CD1c-positive myeloid dendritic cell (primary cell): ENCODE results near the gene MAP4K4.

Source experiments
- DNase-seq: peaks from one replicate; pipeline ENCODE4 v3.0.0-alpha.2; 2016; ENCODE audit errors: extremely low spot score

MAP4K4 gene

GRCh38 chr2:101833890-101834523, 136.5 kb downstream of the MAP4K4 start:
- no peak for DNase-seq

GRCh38 chr2:101837354-101837753, 139.8 kb downstream of the MAP4K4 start:
- no peak for DNase-seq

DNA sequence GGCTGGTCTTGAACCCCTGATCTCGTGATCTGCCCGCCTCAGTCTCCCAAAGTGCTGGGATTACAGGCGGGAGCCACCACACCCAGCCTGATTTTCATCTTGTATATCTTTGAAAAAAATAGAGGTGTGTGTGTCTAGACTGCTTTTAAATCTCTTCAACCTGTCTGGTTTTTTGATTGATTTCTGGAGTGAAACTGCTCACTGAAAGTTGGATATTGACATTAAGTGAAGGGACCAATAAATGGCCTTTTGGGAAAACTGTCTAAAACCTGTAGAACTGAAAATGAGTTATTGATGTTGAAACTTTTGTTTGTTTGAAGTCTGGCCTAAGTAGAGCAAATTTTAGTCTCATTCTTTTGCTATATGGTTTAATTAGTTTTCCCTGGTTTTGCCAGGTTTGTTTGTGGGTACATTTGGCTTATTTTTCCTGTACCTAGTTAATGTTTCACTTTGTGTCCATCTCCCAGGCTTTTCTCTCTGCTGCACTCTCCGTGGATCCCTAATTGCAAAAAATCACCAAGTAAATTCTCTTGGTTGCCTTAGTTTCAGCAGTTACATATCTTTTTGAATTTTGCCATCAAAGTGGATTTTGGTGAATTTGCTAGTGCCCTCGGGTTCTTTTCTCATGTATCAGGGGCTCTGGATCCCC, 144.3 kb downstream of the MAP4K4 start:
- no peak for DNase-seq

DNA sequence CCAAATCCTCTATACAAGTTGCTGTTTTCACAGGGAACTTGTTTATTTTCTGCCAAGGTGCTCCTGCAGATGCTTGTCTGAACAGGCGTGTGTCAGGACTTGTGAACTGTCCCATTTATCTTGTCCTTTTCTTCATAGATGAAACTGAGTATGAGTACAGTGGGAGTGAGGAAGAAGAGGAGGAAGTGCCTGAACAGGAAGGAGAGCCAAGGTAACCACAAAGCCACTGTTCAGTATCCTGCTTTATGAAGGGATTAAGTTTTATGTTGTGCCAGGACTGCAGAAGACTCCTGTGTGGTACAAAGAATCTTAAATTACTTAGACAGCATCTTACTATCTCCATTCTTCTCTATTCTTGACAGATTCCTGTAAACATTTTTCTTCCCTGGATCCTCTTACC, 145.0 kb downstream of the MAP4K4 start:
- no peak for DNase-seq

GRCh38 chr2:101843048-101843447, 145.5 kb downstream of the MAP4K4 start:
- no peak for DNase-seq

DNA sequence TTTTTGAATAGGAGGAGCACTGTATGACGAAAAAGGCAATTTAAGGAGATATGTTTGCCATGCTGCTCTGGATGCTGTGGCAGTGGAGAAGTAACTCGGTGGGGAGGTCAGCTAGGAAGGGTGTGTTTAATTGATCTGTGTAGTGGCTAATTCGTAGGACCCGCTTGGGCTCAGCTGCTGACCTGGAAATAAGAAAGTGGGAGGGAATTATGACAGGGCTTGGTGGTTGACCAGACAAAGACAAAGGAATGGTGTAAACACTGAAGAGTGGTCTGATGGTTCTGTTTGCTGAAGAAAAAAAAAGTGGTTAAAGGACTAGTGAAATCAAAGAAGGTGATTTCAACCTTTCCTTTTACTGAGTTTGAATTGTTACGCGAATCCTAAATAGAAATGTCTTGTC, 146.0 kb downstream of the MAP4K4 start:
- no peak for DNase-seq

- DNase-seq = no peak
Observed at GRCh38 chr2:101844055-101844635, 146.6 kb downstream of the MAP4K4 start.

GRCh38 chr2:101846973-101847372, 149.5 kb downstream of the MAP4K4 start:
- DNase-seq = no peak

GRCh38 chr2:101847661-101848339, 150.3 kb downstream of the MAP4K4 start:
- no peak for DNase-seq

GRCh38 chr2:101848769-101849410, 151.4 kb downstream of the MAP4K4 start:
- no peak for DNase-seq

DNA sequence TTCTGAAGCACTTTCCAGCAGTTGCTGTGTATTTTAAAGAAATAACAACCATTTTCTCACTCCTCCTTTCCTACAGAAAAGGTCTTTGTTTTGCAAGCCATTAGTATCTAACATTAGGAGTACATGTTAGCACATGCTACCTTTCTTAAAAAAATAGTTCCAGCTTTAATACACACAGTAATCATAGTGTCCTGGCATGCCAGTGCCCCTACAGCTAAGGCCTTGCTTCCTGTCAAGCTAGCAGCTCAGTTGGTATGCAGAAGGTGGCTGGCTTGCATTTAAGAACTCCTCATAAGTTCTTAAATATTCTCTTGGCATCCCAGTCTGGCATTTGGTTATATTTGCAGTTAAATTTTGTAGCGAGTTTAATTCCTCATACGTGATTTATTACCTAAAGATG, 152.9 kb downstream of the MAP4K4 start:
- DNase-seq = no peak

DNA sequence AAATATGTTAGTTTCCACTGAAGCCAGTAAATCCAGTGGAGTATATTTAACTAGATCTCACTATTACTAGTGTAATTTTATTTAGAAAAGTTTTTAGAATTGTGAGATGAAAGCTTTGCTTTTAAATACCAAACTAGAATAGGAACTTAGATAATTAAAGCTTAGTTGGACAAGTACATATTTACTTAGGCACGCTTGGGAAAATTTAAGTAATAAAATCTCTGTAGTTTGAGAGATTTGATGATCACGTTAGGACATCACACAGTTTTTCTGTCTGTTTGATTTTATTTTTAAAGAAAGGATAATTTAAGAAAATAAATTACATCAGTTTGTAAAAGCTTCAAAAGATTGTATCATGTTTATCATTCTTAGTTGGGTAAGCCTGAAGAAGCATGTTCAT, 153.5 kb downstream of the MAP4K4 start:
- DNase-seq = no peak

DNA sequence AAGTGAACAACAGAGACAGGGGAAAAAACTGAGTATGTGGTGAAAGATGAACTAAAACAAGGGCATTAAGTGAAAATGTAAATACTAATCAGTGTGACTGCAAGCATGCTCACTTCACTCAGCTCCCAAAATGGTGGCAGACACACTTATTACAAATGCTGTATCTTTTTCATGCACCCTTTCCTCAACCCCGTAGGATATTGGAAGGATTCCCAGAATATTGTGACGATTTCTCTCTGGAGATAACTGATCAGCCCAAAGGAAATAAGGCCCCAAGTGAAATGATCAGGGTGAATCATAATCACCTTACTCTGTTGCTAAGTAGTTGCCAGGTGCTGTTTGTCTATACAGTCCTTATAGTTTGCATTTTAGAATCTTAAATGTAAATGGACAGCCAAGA, 155.3 kb downstream of the MAP4K4 start:
- no peak for DNase-seq

GRCh38 chr2:101854877-101855276, 157.4 kb downstream of the MAP4K4 start:
- DNase-seq = no peak

DNA sequence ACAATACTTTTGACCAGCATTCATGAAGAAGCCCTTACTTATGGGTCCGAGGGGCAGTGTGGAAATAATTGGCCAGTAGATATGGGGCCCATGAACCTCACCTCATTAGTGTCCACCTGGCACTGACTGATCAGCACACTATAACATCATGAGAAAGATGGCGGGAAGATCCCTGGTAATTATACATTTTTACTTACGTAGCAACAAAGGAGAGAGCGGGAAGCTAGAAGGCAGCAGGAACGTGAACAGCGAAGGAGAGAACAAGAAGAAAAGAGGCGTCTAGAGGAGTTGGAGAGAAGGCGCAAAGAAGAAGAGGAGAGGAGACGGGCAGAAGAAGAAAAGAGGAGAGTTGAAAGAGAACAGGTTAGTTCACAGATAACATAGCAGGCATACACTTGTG, 158.3 kb downstream of the MAP4K4 start:
- DNase-seq = no peak

DNA sequence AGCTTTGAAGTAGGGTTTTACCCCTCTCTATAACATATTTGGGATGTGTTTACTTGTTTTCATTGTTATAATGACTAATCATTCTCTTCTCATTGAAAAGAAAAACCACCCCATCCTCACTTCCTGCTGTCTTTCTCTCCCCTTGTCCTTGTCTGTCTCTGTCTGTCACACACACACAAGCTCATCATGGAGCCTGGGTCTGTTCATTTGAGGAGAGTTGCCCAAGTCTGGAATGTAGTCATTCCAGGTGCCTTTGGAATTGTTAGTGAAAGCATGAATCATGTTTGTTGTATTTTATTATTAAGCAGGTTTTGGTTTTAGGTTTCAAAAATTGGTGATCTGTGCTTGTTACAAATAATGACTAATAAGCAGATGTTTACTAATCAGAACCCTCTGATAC, 160.7 kb downstream of the MAP4K4 start:
- DNase-seq = no peak

DNA sequence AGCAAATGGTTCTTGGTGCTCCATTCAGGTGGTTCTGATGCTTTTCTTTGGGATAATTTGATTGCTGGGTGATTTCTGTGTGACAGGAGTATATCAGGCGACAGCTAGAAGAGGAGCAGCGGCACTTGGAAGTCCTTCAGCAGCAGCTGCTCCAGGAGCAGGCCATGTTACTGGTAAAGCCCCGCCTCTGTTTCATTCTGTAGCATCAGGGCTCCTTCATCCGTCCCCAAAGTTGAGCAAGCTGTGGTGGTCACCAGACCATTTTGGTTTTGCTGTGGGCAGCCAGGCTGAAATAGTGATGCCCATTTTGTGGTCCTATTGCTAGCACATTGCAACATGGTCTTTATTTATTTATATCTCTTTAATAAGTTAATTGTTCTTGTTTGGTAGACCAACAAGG, 161.4 kb downstream of the MAP4K4 start:
- DNase-seq = no peak

- DNase-seq = no peak
Observed at GRCh38 chr2:101859604-101860003, 162.1 kb downstream of the MAP4K4 start.

GRCh38 chr2:101860157-101860556, 162.7 kb downstream of the MAP4K4 start:
- DNase-seq = no peak

GRCh38 chr2:101860782-101861181, 163.3 kb downstream of the MAP4K4 start:
- no peak for DNase-seq

GRCh38 chr2:101861382-101861781, 163.9 kb downstream of the MAP4K4 start:
- no peak for DNase-seq

GRCh38 chr2:101863534-101863933, 166.0 kb downstream of the MAP4K4 start:
- no peak for DNase-seq
